HT-29 (cell line): Measurements from ENCODE around the gene PRKAG2. TPM values are rescaled to one million over a fixed set of nuclear protein-coding genes. Genes with fewer than 3 reads are reported as not detected.

Source experiments
- DNase-seq: peaks from one replicate; pipeline ENCODE4 v3.0.0-alpha.2; 2015; ENCODE audit warnings: low spot score
- small RNA-seq: library from RNA; depleted of rRNA; stranded (forward); fragments of <200 nt; gene quantifications from one replicate; pipeline ENCODE3, GENCODE V24; 2014
- total RNA-seq: library from RNA; depleted of rRNA; stranded (reverse); fragments of >200 nt; shearing (Covaris generic); gene quantifications from 2 replicates; pipeline ENCODE4 v1.2.3, GENCODE V29; 2014; rRNA removed

The PRKAG2 gene
- total RNA-seq, 1 experiment from 2014 or later: 5.4 TPM

GRCh38 chr7:151518947-151519764 is 357.8 kb downstream of the PRKAG2 start:
- peak; percentile 49 for DNase-seq

- peak; percentile 79 for DNase-seq
Measured at GRCh38 chr7:151518105-151518946, 358.6 kb downstream of the PRKAG2 start.

GRCh38 chr7:151517601-151518104 is 359.3 kb downstream of the PRKAG2 start:
- no peak for DNase-seq

GRCh38 chr7:151515276-151515565 is 361.7 kb downstream of the PRKAG2 start:
- no peak for DNase-seq

GRCh38 chr7:151514461-151515275 is 362.2 kb downstream of the PRKAG2 start:
- DNase-seq: no peak

GRCh38 chr7:151513133-151513532 is 363.8 kb downstream of the PRKAG2 start:
- DNase-seq: no peak

GRCh38 chr7:151512353-151512752 is 364.6 kb downstream of the PRKAG2 start:
- DNase-seq: no peak

GRCh38 chr7:151511946-151512345 is 365.0 kb downstream of the PRKAG2 start:
- no peak for DNase-seq

GRCh38 chr7:151511270-151511669 is 365.6 kb downstream of the PRKAG2 start:
- no peak for DNase-seq

GRCh38 chr7:151509670-151510333 is 367.1 kb downstream of the PRKAG2 start:
- DNase-seq: no peak

GRCh38 chr7:151508991-151509390 is 367.9 kb downstream of the PRKAG2 start:
- no peak for DNase-seq

- no peak for DNase-seq
Measured at GRCh38 chr7:151507806-151508205, 369.1 kb downstream of the PRKAG2 start.

- DNase-seq: no peak
Measured at GRCh38 chr7:151506901-151507382, 370.0 kb downstream of the PRKAG2 start.

Small RNA genes within 50 kb of the gene (small RNA-seq; reads per million reads assigned to genes)
- gene RF00019: not detected
- not detected for gene RNU6-604P

Other genes with a start within 250 kb of the PRKAG2 start
- not detected in 2 replicates for gene GALNTL5, start 79.3 kb upstream of the PRKAG2 start, total RNA-seq
- 21.6 and 29.0 TPM in 2 replicates for gene GALNT11, start 148.6 kb upstream of the PRKAG2 start, total RNA-seq